HS-27A (cell line): ENCODE measurements around the gene SHH.

Source experiments
- DNase-seq: peaks from one replicate; pipeline ENCODE4 v3.0.0-alpha.2; 2012; ENCODE audit warnings: low read depth, missing footprints

SHH gene

DNA sequence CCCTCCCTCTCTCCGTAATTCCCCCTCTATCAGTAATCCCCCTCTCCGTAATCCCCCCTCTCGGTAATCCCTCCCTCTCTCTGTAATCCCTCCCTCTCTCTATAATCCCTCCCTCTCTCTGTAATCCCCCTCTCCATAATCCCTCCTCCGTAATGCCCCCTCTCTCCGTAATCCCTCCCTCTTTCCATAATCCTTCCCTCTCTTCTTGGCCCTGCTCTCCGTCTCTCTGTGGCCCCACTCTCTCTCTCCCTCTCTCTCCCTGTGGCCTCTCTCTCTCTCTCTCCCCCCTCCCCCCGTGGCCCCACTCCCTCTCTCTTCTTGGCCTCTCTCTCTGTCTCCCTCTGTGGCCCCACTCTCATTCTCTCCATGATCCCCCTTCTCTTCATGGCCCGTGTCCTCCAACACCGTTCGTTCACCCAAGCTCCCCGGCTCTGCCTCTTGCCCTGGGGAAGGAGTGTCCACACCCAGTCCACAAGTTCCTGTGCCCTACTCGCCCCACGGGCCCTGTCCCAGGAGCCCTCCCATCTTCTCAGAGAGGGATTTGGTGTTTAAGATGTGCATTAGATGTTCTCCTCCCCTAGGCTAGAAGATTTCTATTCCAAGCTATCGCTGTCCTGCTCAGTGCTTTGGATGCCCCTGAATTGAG is 19.8 kb downstream of the SHH start:
- DNase-seq, result no peak

DNA sequence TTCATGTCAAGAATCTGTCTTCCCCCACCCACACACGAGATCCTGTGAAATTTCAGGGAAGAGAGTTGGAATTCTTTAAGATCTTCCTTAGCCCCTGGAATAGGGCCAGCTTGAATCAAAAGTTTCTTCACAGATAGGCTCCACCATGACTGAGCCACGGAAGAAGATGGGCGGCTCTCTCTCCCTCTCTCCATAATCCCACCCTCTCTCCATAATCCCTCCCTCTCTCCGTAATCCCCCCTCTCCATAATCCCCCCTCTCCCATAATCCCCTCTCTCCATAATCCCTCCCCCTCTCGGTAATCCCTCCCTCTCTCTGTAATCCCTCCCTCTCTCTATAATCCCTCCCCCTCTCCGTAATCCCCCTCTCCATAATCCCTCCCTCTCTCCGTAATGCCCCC is 20.4 kb downstream of the SHH start:
- DNase-seq, result no peak

DNA sequence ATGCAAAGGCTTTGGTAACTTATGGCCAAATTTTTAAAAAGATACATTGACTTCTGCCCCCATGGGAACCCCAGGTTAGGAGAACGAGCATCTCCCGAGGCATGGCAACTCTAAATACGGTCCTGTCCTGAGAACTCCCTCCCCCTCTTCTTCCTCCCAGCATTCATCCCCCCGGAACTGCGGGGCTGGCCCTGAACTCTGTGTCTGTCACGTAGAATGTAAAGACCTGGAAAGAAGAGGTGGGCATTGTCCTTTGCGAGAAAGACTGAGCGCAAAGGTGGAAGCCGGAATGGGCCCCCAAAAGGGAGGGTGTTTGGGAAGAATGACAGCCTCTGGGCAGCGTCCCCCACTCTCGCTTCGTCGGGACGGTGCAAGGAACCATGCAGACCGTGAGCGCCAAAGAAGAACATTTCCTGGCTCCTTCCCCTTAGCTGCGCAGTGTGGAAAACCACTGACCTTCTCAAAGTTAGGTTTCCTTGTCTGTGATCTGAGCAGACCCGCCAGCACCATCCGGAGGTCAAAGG is 21.0 kb downstream of the SHH start:
- DNase-seq, result no peak

DNA sequence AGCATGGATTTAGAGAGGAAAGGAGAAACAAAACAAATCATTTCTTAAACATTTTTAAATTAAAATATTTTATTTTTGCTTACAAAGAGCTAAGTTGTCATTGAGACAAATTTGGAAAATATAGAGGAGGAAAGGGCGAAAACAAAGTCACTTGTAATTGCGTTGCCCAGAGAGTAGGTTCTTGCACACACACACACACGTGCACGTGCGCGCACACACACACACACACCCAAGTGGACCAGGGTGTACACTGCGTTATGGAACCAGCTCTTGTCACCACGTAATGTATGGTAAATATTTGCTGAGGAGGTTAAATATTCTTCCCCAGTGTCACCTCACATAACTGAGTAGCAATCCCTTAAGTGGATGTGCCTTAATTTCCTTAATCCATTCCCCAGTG is 21.6 kb downstream of the SHH start:
- no peak for DNase-seq

DNA sequence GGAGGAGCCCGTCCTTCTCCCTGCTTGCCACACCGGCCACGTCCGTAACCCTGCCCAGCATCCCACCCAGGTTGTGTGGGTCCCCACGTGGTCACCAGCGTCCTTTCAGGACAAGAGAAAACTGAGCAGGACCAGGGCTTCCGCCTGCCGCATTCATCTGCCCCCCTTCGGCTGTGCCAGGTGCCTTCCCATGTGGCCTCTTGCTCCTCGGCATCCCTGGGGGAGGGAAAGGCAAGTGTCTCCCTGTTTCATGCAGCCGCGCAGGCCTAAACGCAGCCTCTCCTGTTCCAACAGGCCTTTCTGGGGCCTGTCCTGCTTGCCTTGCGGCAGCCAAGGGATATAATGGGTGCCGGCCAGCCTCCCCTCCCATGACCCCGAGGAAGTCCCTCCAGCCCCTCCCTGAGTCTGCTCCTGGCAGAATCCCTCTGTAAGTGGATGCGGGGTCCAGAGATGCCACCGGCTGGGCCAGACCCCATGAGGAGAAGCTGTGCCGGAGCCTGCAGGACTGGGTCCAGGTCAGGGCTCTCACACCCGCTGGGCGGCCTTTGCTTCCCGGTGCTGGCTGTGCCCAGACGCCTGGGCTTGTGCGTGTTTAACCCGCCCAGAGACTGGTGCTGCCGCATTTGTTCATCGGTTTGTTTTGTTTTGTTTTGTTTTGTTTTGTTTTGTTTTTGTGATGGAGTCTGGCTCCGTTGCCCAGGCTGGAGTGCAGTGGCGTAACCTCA is 23.1 kb downstream of the SHH start:
- no peak for DNase-seq

DNA sequence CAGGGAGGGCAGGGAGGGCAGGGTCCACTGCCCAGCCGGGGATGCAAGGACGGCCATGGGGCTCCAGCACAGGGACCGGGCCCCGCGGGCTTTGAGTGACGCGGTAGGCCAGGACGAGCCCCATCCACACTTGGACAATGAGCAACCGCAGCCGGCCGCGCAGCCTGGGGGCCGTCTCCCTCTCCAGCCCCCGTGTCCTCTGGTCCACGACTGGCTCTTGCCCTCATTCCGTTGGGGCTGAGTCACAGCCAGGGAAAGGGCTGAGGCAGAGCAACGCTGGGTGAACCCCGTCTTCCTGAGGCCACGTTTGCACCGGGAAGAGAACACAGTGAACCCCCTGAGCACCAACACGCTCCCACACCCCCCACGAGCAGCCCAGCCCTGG is 23.7 kb downstream of the SHH start:
- no peak for DNase-seq

DNA sequence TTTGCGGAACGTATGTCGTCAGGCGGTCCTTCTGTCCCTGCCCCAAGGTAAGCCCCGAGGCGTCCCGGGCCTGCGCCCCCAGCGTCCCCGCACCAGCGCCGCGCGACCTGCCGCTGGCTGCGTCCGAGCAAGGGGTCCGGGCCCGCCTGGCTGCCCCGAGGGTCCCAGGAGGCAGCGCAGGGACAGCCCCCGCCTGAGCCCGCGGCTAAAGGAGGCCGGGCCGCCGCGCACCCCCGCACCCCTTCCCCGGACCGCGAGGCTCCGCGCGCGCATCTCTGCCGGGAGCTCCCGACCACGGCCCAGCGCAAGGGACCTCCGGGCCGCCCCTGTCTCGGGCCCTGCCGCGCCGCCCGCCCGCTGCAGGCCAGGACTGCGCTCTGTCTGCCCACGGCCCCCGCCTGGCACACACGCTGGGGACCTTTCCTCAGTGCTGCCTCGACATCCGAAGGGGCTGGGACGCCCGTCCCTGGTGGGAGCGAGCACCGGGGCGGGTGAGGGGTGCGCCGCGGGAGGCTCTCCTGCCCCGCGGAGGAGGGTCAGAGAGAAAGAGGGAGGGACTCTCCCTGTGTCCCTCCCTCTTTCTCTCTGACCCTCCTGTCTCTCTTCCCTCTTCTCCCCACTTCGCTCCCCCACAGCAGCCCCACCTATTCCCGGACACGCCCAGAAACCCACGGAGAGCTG is 25.0 kb downstream of the SHH start:
- no peak for DNase-seq

DNA sequence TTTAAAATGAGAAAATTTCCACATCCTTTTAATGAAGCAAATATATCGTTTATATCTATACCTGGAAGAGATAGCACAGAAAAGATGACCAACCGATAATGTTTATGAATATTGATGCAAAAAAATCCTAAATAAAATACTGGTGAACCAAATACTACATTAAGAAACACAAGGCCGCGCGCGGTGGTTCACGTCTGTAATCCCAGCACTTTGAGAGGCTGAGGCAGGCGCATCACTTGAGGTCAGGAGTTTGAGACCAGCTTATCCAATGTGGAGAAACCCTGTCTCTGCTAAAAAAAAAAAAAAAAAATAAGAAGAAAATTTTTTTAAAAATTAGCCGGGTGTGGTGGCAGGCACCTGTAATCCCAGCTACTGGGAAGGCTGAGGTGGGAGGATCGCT is 25.8 kb downstream of the SHH start:
- DNase-seq, result no peak

DNA sequence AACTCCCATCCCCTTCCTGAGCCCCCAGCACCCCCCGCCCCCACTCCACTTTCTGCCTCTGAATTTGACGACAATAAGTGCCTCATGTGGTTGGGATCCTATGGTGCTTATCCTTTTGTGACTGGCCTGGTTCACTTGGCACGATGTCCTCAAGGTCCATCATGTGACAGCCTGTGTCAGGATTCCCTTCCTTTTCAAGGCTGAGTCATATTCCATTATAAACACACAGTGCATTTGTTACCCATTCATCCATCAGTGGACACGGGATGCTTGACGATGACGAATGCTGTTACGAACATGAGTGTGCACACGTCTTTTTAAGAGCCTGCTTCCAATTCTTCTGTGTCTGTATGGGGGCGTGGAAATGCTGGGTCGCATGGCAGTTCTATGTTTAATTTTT is 26.7 kb downstream of the SHH start:
- DNase-seq, result no peak

DNA sequence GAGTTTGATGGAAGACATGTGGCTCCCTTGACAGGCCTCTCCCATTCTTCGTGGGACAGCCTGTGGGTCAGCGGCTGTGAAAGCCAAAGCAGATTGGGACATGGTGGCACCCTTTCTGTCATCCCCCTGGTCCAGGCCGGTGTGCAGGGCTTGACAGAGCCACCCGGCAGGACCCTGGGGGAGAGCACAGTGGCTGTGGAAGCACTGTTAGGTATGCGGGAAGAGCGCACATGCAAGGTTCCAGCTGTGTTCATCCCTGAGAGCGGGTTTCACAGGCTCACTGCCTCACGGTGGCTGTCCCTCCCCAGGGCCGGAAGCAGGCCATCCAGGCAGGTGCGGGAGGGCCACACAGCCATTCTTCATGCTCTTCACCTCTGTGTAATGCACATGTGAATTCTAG is 29.8 kb downstream of the SHH start:
- no peak for DNase-seq

DNA sequence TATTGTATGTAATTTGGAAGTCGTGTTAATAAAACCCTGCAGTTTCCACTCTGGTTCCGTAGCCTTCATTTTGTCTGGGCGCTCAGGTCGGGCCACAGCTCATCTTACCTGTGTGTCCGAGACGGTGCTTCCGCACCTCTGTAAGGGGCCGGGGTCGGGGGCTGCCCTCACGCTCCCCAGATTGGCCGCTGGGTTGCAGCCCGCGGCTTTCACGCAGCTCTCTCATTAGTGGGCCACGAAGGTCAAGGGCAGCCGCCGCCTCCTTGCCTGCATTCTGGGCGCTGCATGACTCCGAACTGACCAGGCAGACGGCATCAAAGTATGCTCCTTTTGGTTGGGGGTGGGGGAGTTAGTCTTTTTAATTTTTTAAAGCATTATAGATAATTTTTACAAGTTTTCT is 30.8 kb downstream of the SHH start:
- DNase-seq, result no peak

DNA sequence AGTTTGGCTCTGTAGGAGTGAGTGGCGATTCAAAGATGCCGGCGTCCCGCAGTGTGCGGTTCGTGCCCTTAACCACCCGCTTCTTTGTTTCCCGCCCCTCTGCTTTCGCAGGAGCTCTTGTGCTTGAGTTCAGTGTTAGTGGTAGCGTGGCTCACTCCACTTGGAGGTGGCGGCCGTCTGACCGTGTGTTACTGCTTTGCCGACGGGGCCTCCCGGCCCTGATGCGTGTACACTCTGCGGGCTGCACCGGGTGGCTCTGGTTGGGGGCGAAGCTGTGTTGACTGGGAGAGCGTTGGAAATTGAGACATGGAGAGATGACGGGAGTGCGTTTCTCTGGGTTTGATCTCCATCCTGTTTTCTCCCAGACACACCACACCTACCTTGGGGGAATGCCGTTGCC is 31.4 kb downstream of the SHH start:
- no peak for DNase-seq

DNA sequence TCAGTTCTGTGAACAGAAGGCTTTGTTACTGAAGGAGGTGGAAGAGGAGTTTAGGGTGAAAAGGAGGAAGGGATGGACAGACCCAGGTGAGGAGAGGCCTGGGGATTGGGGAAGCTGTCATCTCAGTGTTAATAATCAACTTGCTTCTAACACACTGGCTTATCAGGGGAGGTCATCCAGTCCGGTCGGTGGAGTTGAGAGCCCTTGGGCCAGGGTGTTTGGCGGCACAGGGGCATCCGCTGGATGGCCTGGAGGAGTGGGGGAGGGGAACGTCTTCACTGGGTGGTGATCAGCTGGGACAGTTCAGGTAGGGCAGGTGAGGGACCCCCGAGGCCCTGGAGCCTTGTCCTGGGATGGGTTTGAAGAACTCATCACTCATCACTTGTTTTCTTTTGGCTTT is 33.9 kb downstream of the SHH start:
- DNase-seq, result no peak

DNA sequence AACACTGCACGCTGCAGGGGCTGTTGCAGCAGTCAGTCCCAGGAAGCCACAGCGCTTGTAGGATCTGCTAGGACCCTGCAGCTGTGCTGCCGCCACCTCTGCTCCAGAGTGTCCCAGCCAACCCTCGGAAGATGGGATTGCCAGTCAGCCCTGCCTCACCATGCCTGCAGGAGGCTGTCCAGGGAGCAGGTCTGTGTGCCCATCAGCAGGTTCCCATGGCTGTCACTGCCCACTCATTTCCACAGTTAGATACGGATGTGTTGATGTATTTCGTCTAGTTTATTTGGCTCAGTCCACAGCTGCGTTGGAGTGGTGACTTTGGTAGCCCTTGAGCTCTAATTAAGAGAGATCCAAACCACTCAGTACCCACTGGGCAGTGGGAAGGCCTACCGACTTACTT is 35.7 kb downstream of the SHH start:
- DNase-seq, result no peak

DNA sequence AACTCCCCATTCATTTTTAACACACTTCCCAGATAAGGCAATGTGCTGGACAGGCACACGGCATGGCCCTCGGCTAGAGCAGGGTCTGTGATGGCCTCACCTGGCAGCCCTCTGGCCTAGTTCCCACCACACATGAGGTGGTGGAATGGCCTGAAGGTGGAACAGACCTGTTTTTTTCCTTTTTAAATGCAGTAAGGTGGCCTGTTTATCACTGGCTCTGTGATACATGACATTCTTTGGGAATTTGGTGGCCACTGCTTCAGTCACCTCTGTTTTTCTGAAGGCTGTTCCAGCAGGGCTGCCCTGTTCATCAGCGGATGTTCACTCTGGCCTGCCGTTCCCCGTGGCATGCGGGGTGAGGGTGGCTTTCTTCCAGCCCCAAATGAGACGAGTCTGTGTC is 36.6 kb downstream of the SHH start:
- DNase-seq, result no peak

DNA sequence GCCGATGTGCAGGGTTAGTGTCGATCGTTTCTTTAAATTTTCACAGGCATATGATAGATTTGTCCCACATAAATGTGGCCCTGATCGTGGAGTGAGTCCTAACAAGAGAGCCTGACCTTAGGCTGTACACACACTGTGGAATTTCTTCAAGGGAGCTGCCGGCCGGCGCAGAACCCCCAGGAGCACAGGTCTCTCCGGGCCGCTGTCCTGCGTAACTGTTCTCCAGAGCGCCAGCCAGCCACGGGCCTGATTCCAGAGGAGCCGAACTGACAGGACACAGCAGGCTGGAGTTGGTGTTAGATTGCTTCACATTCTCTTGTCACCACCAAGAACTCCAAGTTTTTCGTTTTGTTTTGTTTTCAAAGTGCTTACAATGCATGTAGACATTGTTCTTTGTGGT is 37.3 kb downstream of the SHH start:
- no peak for DNase-seq

DNA sequence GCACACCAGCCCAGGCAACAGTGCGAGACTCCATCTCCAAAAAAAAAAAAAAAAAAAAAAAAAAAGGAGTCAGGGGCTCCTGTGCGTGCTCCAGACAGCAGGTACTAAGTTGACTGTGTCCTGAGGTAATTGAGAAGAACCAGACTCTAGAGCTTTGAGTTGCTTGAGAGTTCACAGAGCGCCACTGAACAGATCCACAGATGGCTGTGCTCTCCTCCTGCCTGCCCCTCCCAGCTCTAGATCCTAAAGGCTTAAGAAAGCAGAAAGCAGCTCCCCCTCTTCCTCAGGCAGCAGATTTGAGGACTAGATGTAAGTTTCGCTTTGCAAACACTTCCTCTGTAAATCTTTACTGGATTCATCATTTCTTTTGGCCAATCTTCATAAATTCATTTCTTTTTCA is 38.7 kb downstream of the SHH start:
- no peak for DNase-seq

DNA sequence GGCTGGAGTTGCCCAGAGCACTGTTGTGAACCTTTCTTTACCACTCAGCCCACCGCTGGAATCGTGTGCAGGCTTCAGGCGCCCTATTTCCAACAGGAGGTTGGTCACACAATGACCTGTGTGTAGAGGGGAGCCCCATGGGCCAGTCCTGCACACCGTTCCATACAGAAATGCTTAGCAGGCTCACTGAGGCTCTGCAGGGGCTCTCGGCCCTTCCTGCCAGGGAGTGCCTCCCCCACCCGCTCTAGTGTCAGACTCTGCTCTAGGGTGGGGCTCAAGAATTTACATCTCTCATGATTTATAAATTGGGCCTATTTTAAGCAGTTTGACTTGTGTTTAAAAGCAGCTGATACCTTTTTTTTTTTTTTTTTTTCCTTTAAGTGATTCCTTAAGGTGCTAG is 42.0 kb downstream of the SHH start:
- DNase-seq, result no peak

DNA sequence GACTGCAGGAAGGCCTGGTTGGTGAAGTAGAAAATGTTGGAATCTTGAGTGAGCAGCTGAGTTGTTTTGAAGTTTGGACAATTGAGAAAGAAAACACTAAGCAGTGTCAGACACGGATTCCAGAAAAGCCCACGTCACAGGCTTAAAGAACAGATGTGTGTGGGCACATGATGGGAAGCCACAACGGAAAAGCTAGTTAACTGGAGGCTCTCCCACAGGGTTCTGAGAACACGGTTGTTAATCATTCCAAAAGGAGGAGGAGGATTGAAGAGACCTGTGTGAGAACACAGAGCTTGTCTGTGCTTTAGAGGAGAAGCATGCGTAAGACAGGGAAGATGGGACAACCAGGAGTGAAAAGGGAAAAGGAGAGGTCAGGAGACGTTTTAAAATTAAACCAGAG is 42.6 kb downstream of the SHH start:
- DNase-seq, result no peak

DNA sequence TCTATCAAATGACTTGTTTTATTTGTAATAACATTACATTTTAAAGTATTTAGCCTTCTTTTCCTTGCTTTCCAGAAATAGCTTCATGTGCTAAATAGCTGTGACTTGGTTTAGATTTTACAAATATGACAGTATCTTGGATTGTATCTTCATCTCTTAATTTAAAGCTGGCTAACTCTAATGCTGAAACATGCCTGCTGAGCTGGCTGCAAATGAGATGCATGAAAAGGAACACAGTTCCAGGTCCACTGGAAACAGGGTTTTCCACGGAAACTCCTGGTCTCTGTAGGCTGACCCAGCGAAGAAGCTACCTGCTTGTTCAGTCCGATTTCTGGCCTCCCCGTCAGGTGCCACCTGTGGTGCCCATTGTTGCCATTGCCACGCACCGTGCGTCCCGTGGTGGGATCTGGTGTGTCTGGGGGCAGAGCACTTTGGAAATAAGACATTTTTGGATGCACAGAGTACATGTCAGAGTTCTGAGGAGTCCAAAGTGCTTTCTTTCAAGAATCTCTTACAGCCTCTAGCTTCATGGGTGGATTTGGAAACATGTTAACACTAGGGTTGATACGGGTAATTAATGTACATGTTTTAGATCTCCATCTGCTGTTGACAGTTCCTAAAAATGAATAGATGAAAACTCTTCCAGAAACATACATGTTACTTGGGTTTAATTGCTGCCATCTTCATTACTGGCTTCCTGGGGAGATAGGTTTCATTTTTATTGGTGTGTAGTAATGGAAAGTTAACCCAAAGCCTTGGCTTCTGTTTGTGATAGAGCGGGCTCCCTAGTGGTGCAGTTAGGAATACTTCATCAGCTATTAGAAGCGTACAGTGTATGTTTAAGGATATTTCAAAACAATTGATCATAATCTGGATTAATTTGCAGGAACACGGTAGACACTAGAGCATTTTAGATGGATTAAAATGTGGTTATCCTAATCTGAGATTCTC is 45.0 kb downstream of the SHH start:
- DNase-seq, result no peak

DNA sequence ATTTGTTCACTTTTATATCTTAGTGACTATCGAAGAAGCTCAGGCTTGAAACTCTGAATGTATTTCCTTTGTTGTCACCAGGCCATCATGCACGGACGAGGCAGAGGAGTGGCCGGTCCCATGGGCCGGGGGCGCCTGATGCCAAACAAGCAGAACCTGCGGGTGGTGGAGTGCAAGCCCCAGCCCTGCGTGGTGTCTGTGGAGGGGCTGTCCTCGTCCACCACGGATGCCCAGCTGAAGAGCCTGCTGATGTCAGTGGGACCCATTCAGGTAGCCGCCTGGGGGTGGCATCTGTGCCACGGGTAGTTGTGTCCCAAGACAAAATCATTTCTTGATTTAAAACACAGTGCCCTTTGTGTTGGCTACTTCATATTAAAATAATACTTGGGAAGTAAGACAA is 45.9 kb downstream of the SHH start:
- no peak for DNase-seq

DNA sequence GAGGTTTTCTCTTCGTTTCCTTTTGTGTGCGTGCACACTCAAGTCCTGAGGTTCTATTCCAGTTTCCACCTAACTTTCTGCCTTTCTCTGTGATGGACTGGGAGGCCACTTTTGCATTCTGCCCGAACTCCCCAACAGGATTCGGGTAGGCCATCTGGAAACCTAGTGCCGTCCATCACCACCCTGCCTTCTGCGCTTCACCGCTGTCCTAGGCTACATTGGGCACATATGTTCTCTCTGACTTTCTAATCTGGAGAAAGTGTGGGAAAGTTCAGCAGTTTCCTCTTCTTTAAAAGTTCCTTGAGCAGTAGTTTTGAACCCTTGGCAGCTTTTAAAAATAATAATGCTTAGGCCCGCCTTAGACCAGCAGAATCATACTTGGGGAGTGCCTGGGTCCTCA is 46.8 kb downstream of the SHH start:
- no peak for DNase-seq
